HL-60 (cell line): ENCODE results near the gene ENOX2.

Source experiments
- DNase-seq, 2 experiments: peaks; one replicate each; pipeline ENCODE4 v3.0.0-alpha.2; 2010 to 2020; ENCODE audit warnings: low read depth in 1 of 2, low spot score in 1 of 2
- H3K27ac ChIP-seq: fragments of 250-450 bp; sonication (Bioruptor Pico); replicated peaks from 2 replicates; pipeline ENCODE4 v1.5.1; 2020; ENCODE audit warnings: mild to moderate bottlenecking, moderate library complexity
- H3K27me3 ChIP-seq: fragments of 250-450 bp; sonication (Bioruptor Pico); 2 replicates; pipeline ENCODE4 v1.5.1; 2021; ENCODE audit warnings: mild to moderate bottlenecking, moderate library complexity; ENCODE audit not compliant: insufficient read depth, poor library complexity, severe bottlenecking
- H3K4me3 ChIP-seq: replicated peaks from 2 replicates; pipeline ENCODE4 v1.5.1; 2011; ENCODE audit warnings: mild to moderate bottlenecking, control low read depth, low read length; ENCODE audit not compliant: insufficient read depth
- GABPA ChIP-seq: IDR thresholded peaks from 2 replicates; pipeline ENCODE4 v1.6.1; 2012; ENCODE audit warnings: low read depth
- POLR2AphosphoS5 ChIP-seq: IDR thresholded peaks from 2 replicates; pipeline ENCODE4 v1.6.1; 2012; ENCODE audit warnings: low read depth
- SPI1 ChIP-seq: IDR thresholded peaks from 2 replicates; pipeline ENCODE4 v1.6.1; 2012; ENCODE audit warnings: low read depth, mild to moderate bottlenecking, borderline replicate concordance
- TF ChIP-seq, protein P1 (sequence below): IDR thresholded peaks from 2 replicates; pipeline ENCODE4 v1.6.1; 2012; ENCODE audit warnings: low read depth; ENCODE audit not compliant: insufficient replicate concordance
- TF ChIP-seq, protein P2 (sequence below): IDR thresholded peaks from one replicate; pipeline ENCODE4 v1.5.1; 2011; ENCODE audit warnings: low read length, control low read depth, inconsistent platforms; ENCODE audit not compliant: insufficient read depth

ENOX2 gene

DNA sequence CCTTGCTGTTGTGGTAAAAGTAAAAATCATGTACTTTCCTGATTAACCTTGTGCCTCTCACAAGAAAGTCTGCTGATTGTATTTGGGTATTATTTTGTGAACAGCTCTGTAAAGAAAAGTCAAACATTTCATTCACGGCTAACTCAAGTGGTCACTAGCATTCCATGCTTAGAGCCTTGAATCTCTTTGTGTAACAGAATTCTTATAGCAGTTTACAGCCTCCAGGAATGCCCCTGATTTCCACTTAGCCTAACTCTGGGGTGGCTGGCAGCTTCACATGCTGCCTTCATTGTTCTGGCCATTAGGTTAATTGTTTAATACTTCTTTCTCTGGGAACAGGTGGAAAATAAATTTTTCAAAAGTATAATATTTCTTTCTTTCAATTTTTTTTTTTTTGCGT, 274.5 kb downstream of the ENOX2 start:
- H3K27ac ChIP-seq = no peak overlapping the region
- TF ChIP-seq POLR2AphosphoS5 (no peak), GABPA (no peak), SPI1 (no peak)
- TF ChIP-seq, protein P1, sequence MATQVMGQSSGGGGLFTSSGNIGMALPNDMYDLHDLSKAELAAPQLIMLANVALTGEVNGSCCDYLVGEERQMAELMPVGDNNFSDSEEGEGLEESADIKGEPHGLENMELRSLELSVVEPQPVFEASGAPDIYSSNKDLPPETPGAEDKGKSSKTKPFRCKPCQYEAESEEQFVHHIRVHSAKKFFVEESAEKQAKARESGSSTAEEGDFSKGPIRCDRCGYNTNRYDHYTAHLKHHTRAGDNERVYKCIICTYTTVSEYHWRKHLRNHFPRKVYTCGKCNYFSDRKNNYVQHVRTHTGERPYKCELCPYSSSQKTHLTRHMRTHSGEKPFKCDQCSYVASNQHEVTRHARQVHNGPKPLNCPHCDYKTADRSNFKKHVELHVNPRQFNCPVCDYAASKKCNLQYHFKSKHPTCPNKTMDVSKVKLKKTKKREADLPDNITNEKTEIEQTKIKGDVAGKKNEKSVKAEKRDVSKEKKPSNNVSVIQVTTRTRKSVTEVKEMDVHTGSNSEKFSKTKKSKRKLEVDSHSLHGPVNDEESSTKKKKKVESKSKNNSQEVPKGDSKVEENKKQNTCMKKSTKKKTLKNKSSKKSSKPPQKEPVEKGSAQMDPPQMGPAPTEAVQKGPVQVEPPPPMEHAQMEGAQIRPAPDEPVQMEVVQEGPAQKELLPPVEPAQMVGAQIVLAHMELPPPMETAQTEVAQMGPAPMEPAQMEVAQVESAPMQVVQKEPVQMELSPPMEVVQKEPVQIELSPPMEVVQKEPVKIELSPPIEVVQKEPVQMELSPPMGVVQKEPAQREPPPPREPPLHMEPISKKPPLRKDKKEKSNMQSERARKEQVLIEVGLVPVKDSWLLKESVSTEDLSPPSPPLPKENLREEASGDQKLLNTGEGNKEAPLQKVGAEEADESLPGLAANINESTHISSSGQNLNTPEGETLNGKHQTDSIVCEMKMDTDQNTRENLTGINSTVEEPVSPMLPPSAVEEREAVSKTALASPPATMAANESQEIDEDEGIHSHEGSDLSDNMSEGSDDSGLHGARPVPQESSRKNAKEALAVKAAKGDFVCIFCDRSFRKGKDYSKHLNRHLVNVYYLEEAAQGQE = no peak
- TF ChIP-seq, protein P2, sequence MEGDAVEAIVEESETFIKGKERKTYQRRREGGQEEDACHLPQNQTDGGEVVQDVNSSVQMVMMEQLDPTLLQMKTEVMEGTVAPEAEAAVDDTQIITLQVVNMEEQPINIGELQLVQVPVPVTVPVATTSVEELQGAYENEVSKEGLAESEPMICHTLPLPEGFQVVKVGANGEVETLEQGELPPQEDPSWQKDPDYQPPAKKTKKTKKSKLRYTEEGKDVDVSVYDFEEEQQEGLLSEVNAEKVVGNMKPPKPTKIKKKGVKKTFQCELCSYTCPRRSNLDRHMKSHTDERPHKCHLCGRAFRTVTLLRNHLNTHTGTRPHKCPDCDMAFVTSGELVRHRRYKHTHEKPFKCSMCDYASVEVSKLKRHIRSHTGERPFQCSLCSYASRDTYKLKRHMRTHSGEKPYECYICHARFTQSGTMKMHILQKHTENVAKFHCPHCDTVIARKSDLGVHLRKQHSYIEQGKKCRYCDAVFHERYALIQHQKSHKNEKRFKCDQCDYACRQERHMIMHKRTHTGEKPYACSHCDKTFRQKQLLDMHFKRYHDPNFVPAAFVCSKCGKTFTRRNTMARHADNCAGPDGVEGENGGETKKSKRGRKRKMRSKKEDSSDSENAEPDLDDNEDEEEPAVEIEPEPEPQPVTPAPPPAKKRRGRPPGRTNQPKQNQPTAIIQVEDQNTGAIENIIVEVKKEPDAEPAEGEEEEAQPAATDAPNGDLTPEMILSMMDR = no peak
- no peak overlapping the region for H3K4me3 ChIP-seq
- no peak for DNase-seq
- no peaks in the 10 kb centered on the region for H3K27me3 ChIP-seq

DNA sequence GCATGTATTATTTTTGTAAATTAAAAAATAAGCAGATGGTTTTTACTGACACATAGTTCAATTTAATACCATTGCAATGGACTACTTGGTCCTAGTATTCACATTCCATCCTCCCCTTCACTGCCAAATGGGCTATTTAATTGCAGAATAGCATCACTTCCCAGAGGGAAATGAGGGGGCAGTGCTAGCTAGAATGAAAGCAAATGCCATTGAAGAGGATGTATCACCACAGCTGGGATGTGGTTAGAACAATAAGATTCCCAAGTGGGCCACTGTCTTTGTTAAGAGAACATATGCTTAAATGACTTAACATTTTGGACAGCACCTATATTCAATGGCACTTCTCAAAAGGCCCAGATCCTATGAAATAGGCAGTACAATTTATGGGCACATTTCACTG, 276.5 kb downstream of the ENOX2 start:
- H3K27me3 ChIP-seq = no peaks in the 10 kb centered on the region
- no peak overlapping the region for H3K4me3 ChIP-seq
- DNase-seq = no peak
- no peak overlapping the region for H3K27ac ChIP-seq
- no peak for TF ChIP-seq POLR2AphosphoS5
- TF ChIP-seq, protein P1 = no peak
- TF ChIP-seq GABPA = no peak
- TF ChIP-seq, protein P2 = no peak
- no peak for TF ChIP-seq SPI1

DNA sequence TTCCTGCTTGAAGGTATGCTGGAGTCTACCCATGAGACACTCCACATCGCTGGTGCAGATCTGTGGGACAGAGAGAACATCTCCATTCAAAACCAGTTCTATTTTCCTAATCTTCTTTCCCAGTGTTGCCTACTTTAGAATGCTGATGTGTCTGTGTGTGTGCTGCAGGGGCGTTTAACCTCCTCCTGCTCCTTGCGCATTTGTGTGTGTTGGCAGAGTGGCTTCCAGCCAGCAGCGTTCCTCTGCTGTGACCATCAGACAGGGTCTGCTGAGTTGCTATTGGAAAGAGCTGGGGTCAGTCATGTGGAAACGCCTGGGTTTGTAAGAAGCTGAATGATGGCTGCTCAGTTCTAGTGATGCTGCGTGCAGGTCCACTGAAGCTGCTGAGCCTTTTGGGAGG, 277.6 kb downstream of the ENOX2 start:
- Histone ChIP-seq H3K27ac (no peak overlapping the region), H3K27me3 (no peaks in the 10 kb centered on the region), H3K4me3 (no peak overlapping the region)
- TF ChIP-seq, protein P1 = no peak
- TF ChIP-seq, protein P2 = no peak
- TF ChIP-seq POLR2AphosphoS5 (no peak), SPI1 (no peak), GABPA (no peak)
- no peak for DNase-seq
